Left renal cortex interstitium (tissue), 4 donors: Measurements from ENCODE around the gene CHPF2. TPM values are rescaled to one million over a fixed set of nuclear protein-coding genes. Genes with fewer than 3 reads are reported as not detected.

Experiments used
- DNase-seq, 4 donors: peaks; one replicate each; pipeline ENCODE4 v3.0.0-alpha.2; 2013; ENCODE audit warnings: low read depth in 4 of 4, low spot score in 2 of 4, missing footprints in 1 of 4
- polyA plus RNA-seq, 4 donors: library from polyadenylated mRNA; unstranded; fragments of 120-200 nt; gene quantifications; one replicate each; pipeline ENCODE4 v1.2.1, GENCODE V29; 2013; ENCODE audit not compliant: insufficient read length in 4 of 4

Gene CHPF2
- polyA plus RNA-seq, 4 donors: 22.2 to 29.9 (median 26.8) TPM

DNA sequence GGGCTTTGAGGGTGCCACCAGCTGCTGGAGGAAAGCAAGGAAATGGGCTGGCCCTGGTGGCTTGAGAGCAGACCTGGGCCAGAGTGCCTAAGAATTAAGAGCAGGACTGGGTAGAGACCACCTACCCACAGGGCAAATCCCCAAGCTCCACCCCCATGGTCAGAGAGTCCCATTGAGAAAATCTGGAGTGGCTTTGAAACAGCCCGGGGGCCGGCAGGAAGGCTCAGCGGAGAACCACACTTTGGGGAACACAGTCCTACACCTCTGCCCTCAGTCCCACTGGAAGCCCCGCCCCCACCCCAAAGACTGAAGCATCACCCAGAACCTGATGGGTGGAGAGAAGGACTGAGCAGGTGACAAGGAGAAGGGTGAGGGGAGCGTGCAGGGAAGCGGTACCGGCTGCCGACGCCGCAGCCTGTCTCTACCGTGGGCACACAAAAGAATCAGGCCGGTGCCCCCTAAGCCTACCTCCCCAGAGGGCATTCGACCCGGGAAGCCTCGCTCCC, 12.6 kb downstream of the CHPF2 start:
- DNase-seq: no peak

DNA sequence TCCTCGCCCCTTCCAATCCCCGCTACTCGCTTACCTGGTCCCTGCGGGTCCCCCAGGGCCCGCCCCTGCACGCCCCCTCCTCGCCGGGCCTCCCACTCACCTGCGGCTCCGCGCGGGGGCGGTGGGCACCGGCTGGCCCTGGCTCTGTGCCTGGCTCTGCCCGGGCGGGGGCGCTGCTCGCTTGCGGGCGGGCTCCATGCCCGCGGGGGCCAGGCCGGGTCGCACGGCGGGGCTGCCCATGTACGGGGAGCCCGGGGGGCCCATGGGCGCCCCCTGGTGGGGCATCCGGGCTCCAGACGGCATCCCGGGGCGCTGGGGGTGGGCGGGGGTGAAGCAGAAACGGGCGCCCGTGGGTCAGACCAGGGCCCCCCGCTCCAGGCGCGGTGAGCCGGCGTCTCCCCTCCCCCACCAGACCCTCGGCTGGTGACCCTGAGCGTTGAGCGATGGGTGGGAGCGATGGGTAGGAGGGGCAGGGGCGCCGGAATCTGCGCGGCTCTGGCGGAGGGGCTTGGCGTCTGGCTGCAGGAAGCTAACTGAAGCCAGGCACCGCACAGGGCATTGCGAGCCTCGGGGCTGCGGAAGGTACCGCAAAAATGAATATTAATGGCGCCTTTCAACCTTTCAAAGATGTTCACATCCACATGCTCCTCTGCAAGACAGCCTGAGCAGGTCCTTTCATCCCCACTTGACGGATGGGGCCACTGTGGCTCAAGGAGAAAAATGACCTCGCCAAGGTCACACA, 13.2 kb downstream of the CHPF2 start:
- DNase-seq: no peak

DNA sequence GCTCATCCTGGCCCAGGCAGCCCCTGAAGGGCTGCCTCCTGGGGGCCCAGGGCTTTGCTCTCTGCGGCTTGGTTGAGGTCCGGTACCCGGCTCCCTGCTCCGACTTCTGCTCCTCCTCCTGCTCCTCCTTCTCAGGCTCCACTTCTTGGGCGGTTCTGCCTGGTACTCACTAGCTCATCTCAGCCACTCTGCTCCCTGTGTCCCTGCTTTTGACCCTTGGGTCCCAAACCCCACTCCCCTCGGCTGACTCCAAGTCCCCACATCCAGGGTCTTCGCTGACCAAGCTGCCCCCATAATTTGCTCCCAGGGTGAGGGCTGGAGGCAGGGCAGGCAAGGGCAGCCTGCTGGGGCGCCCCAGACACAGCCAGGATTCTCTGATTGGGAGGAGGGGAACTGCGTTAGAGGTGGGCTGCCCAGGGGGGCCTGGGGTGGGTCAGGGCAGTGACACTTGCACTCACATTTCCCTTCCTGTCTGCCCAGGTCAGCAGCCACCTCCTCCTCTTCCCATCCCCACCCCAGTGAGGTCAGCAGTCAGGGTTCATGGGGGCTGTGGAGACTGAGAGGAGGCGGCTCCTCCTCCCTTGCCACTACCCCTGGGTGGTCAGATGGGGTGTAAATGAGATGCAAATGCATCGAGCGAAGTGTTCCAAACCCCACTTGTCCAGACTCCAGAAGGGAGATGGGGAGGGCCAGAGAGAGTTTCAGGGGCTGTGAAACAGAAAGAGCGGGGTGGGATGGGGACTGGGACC, 14.0 kb downstream of the CHPF2 start:
- no peak for DNase-seq

DNA sequence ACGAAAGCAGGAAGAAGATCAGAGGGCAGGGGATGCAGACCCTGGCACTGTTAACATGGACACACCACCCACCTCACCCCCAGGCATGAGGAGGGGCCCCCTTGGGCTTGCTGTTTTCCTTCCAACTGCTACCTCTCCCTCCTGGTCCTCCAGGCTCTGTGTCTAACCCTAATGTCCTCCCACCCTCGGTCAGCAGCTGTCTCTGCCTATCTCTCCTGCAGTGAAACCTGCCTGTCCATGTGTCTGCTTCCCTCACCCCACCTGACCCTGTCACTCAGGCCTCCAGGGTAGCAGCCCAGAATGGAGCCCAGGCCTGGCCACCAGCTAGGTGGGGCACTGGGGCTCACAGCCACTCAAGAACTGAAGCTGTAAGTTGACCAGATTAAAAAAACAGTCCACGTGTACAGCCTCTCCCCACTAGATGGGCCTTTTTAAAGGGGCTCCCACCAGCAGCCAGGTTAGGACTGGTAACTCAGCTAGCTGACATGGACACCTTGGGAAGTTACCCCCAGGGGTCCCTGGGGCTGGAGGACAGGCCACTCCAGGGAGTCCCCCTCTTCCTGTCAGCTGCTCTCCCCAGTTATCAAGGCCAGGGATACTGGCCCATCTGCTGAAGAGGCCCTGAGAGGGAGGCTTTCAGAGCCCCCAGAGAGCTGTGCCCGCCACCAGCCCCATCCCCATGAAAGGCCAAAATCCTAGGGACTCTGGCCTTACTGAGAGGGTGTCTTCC, 14.7 kb downstream of the CHPF2 start:
- no peak for DNase-seq

DNA sequence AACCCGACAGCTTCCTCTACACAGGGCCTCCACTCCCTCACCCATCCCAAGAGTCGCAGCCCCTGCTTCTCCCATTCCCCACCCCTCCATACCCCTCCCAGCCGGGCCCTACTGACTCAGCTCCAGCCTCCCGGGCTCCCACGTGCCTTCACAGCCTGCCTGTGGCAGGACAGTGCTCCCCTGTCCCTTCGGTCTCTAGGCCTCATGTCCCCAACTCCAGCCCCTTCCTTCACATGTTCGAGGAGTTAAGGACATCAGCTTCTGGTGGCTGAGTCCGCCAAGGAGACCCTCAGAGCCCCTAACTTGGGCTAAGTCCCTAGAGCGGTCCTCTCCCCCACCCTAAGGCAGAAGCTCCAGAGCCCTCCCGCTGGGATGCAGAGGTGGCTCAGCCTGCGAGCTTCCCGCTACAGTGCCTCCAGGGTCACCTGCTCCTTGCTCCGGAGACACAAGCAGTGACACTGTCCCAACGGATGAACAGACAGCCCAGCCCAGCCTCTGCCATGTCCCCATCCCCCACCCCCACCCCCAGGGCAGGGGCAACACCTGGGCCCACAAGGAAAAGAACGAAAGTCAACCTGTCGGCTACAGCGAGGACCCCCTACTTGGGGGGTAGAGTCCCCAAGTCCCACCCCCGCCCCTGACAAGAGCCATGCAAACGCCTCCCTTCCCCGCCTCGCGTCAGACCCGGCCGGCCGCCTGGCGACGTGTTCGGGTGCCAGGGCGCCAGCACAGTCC, 15.5 kb downstream of the CHPF2 start:
- no peak for DNase-seq

DNA sequence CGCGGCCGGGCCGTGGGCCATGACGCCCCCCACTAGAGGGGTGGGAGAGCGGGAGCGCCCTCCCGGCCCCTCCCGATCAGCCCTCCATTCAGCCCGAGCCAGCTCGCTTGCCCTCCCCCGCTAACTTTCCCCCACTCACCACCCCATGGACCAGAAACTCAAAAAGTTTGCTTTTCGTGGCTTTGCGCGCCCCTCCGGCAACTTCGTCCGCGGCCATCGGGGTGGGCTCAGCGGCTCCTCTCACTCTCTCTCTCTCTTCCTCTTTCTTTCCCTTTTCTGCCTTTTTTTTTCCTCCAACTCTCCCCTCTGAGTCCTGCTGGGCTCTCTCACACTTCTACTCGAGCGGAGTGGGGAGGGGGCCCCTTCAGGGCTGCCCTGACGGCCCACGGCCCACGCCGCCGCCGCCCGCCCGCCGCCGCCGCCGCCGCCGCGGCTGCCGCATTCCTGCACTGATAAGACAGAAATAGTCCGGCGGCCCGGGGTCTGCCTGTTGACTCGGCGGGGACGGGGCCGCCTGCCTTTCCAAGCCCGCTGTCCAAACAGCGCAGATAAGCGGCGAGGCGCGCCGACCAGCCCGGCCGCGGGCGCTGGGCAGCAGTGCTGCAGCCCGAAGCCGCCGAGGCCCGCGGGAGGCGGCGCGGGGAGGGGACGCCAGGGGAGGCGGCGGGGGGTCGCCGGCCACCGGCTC, 16.2 kb downstream of the CHPF2 start, which contains the start of gene SMARCD3:
Gene SMARCD3 (minus strand): TSS at position 349 of the 688 bp plus-strand sequence. CDS start 132 bp downstream, at position 217.
- peak in 1 of 4 donors; percentile 59 for DNase-seq

DNA sequence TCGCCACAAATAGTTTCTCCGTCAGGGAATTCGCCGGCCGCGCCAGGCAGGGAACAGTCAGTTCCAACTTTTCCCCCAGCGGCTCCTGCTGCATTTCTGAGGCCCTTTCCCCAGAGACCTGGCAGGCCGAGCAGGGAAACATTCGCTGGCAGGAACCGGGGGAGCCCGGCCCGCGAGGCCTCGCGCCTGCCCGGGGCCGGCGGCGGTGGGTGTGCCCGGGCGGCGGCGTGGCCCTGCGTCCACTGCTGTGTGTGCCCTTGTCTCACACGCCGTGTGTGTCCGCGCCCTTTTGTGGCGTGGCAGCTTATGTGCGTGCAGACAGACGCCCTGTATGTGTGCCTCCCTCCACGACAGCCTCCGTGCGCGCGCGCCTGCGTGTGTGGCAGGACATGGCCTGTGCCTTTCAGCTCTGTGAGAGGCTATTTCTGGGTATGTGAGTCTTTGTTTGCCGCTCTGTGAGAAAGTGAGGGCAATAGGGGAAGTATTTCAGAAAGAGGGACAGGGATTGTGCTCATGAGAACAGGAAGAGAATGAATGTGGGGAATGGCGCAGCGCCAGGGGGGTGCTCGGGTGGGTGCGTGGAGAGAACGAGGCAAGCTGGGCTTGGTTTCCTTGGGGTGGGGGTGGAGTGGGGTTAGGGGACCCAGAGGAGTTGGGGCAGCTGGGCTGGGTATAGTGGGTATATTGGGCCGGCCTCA, 16.9 kb downstream of the CHPF2 start:
- no peak for DNase-seq

DNA sequence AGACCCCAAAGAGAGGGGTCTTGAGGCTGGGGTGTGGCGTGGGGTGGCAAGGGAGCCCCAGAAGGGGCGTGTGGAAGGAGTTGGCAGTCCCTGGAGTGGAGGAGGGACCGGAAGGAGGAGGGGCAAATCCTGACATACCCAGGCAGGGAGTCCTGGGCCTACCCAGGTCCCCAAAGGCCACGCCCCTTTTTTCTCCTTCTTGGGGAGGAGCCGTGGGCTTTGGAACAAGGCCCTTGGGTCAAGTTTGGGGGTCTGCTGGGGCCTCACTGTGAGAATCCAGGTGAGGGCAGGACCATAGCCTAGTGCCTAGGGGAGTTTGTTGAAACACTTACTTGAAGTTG, 17.4 kb downstream of the CHPF2 start:
- no peak for DNase-seq

DNA sequence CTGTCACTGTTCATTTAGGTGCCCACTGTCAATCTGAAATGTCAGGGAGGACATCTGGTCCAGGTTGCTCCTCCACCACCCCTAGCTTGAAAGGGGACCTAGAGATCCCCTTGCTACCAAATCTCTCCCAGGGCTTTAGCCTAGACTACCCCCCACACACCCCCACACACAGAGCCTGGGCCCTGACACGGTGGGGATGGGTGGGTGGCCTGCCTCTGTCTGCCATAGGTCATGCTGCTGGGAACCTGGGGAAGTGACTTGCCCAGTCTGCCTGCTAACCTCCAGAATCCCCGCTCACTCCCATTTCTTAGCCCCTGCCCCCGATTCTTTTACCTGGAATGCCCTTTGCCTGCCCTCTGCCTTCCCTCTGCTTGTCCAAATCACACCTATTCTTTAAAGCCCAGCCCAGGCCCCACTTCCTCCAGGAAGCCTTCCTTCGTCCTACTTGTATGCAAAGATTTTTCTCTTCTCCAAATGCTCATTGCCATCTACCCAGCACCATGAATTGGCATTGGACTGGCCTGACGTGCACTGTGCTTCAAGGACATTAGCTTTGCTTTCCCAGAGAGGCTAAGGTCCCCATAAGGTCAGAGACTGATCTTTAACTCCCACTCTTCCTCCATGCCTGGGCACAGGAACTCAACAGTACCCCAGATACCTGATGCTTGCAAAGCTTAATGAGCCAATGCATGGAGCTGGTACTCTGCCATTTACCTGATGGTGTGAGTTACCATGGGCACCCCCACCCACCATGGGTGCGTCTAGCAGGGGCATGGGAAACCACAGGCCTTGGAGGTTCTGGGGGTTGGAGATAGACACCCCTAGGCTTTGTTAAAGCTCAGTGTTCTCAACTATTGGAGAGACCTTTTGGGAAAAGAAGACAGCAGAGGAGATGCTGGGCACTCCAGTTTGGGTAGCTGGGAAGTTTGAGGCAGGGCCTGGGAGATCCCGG, 18.2 kb downstream of the CHPF2 start:
- DNase-seq: no peak

DNA sequence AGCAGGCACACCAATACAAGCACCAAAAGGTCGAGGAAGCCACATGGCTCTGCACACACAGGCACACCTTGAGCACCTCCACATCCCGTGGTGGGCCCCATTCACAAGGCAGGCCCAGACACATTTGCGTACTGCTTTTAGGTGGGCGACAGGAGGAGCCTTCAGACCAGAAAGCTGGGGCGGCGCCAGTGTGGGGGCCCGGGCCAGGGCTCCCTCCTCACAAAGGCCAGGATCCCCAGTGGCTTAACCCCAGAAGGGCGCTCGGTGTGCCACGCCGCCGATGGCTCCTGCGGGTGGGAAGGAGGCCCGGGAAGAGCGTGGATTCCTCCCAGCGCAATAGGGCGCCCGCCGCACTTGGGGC, 19.0 kb downstream of the CHPF2 start:
- DNase-seq: no peak

DNA sequence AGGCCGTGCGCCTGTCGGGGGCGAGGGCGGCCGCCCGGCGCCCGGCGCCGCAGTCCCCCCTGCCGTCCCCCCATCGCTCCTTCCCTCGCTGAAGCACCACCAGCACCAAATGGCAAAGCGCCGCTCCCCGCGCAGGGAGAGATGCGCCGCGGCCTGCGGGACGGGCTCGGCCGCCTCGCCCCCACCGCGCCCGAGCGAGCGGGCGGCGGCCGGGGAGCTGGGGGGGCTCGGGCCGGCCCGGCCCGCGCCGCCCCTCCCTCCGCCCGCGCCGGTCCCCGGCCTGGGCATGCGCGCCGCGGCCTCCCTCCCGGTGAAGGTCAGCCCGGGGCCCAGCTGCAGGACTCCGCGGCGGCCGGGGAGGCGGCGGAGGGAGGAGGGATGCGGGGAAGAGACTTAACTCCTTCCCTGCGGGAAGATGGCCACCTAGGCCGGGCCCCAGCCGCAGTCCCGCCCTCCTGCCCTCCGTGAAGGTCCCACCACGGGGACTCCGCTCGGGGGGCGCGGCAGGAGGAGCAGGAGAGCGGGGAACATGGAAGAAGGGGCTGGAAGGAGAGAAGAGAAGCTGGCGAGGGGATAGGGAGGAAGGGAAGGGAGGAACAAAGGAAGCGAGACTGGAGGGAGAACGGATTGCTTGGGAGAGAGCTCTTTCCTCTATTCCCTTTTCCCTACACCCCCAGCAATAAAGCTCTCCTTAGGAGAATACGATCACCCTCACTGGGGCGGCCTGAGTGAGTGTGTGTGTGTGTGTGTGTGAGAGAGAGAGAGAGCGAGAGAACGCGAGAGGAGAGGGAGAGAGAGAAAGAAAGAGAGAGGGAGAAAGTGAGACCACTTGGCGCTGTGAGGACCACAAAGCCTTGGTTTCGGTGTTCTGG, 19.6 kb downstream of the CHPF2 start:
- peak in 1 of 4 donors; percentile 65 for DNase-seq

DNA sequence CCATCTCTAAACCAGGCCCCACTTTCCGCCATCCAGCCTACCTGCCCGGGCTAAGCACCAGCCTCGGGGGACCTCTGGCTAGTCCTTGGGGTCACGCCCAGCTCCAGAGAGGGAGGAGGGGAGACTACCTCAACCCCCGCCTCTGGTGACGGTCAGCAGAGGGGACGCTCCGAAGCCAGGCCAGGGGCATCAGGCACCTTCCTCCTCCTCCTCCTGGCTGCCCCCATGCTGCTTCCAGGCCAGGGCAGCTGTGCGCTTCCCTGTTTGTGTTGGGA, 20.2 kb downstream of the CHPF2 start:
- no peak for DNase-seq

DNA sequence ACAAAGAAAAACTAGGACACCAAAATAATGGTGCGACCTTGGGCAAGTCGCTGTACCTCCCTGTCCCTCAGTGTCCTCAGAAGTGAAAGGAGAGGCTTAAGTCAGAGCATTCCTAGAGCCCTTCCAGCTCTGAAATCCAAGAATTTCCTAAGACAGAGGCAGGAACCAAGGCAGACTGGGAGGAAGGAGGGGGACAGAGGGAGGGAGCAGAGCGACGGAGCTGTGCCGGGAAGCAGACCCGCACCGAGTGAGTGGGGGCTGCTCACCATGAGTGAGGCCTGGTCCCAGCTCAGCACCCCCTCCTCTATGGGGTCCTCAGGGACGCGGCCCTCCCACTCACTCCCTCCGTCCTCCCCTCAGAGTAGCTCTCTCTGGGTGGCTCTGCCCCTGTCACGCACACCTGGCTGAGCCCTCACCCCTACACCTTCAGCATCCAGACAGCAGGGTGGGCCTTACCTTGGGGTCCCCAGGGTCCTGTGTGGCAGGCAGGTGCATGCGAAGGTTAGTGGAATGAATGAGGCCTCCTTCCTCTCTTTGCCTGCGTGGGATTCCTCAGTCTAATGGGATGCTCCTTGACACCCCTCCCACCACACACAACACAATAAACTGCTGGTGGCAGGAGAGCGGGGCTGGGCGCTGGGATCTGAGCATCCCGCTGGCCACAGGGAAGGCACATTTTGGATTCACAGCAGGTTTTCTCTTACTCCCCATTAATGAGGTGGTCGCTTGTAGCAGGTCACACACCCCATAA, 20.9 kb downstream of the CHPF2 start:
- no peak for DNase-seq

DNA sequence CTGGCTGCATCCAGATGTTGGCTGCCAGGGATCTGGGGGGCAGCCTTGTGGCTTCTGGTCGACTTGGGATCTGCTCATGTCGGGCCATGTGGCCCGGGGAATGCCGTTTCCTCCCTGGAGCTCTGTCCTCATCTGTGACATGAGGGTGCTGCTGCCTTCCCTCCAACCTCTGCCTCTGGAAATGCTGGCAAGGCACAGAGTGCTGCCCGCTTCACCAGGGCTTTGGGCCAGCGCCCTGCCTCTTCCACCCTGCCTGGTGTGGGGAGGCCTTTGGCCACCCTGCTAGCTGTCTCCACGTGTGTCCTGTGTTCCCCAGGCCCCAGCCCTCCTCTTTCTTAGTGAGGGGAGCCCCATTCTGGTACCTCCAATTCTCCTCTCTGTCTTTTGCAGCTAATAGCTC, 22.0 kb downstream of the CHPF2 start:
- no peak for DNase-seq

DNA sequence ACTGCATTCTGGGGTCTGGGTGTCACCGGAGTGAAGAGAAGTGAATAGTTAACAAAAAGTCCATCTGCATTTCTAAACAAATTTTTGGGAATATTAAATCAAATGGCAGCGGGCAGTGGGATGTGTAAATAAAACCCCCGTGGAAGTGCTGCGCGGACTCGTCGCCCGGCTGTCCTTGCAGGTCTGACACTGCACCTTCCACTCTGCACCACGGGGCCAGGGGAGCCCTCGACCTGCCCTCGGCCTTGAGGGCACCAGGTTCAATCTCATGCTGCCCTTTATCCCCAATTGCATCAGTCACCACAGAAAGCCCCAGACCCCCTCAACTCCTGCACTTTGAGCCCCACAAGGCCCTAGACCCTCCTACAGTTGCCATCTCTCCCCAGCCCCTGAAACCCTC, 22.6 kb downstream of the CHPF2 start:
- DNase-seq: no peak

DNA sequence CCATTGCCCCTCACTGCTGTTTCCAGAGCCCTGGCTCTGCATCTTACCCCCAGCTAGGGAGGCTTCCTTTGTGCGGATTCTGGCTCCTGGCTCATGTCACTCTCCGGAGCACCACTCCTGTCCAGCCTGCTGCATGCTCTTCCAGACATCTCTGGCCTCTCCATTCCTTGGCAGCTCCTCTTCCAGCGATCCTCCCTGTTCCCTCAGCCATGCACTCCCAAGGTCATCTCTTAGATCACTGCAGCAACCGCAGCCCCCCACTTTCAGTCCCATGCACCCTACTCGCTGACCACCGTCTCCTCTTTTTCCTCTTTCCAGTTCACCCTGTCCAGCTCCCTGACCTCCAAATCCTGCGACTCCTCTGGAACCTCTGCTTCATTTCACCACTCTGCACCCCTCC, 23.1 kb downstream of the CHPF2 start:
- DNase-seq: no peak
